ENCODE data around the gene MRPL3.

GRCh38 chr3:131444180-131444579 lies 58.6 kb downstream of the MRPL3 start:
- no peak for TF ChIP-seq CTCF (IDR thresholded peaks at IDR 0.05)
- TF ChIP-seq POLR2A (IDR thresholded peaks at IDR 0.05), result no peak
